Measurements from ENCODE around the gene WRAP73.
"Not testable (repeated sequence)": the region's sequence is repeated elsewhere in the genome, so short reads cannot be mapped to it uniquely, and the experiment has no call there.

The WRAP73 gene

GRCh38 chr1:3590139-3590763 is 59.7 kb downstream of the WRAP73 start:
- TF ChIP-seq CTCF (IDR thresholded peaks at IDR 0.05; ENCODE audit: low read depth, low read length, missing control alignments) = no peak
- H3K4me3 ChIP-seq (ENCODE audit: low read depth, low read length) = no peak overlapping the region
- in situ Hi-C loops (cut with HindIII; ENCODE audit: low sequenced_read_pairs) = no loop called here
- DNase-seq (ENCODE audit: low read depth) = no peak

- in situ Hi-C loops (cut with HindIII; ENCODE audit: low sequenced_read_pairs) = no loop called here
- DNase-seq (ENCODE audit: low read depth) = no peak
- TF ChIP-seq CTCF (IDR thresholded peaks at IDR 0.05; ENCODE audit: low read depth, low read length, missing control alignments) = no peak
- no peak overlapping the region for H3K4me3 ChIP-seq (ENCODE audit: low read depth, low read length)
Measured at GRCh38 chr1:3588395-3588794, 61.5 kb downstream of the WRAP73 start.

DNA sequence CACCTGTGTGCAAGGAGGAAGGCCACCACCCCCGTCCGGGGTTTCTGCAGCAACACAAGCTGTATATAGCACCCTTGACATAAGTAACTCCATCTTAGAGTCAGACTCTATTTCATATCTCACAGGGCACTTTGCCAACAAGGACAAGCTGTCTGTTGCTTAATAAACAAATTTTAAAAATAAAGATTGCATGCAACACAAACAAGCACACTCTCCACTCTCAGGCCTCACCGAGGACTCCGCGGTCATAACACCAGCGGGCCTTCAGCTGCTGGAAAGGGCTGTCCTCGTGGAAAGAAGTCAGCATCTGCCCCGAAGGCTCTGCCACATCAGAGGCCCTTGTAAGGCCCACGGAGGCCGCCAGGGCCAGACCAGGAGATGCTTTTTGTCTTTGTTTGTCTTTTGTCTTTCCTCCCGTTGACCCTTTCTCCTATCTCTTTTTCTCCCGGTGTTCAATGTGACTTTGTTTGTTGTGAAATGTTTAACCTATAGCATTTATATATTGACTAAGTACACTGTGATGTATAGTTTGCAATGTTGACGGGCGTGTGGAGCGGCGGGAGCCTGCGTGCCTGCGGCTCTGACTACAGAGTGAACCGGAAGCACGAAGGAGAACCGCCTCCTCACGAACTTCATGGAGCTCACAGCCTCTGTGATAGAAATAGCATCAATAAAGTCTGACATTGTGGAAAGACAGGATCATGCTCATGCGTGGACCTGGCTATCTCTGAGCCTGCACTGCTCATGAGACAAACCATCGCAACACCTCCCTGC is 62.7 kb downstream of the WRAP73 start:
- no peak overlapping the region for H3K4me3 ChIP-seq (ENCODE audit: low read depth, low read length)
- DNase-seq (ENCODE audit: low read depth) = no peak
- no peak for TF ChIP-seq CTCF (IDR thresholded peaks at IDR 0.05; ENCODE audit: low read depth, low read length, missing control alignments)
- in situ Hi-C loops (cut with HindIII; ENCODE audit: low sequenced_read_pairs) = no loop called here

DNA sequence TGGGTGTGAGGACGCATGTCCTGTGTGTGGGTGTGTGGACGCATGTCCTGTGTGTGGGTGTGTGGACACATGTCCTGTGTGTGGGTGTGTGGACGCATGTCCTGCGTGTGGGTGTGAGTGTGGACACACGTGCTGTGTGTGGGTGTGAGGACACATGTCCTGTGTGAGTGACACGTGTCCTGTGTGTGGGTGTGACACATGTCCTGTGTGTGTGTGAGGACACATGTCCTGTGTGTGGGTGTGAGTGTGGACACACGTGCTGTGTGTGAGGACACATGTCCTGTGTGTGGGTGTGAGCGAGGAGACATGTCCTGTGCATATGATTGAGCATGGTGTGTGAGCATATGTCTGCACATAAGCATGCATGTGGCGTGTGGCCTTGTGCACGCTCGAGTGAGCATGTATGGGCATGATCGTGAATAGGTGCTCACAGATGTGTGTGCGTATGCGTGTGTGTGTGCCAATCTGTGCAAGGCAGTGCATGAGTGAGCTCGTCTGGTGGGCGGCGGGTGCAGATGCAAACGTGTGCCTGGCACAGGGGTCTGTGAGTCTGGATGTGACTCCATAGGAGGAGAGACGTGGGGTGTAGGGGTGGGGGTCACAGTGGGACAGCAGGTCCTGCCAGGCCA is 63.8 kb downstream of the WRAP73 start:
- no peak overlapping the region for H3K4me3 ChIP-seq (ENCODE audit: low read depth, low read length)
- DNase-seq (ENCODE audit: low read depth) = no peak
- in situ Hi-C loops (cut with HindIII; ENCODE audit: low sequenced_read_pairs) = no loop called here
- no peak for TF ChIP-seq CTCF (IDR thresholded peaks at IDR 0.05; ENCODE audit: low read depth, low read length, missing control alignments)

- in situ Hi-C loops (cut with HindIII; ENCODE audit: low sequenced_read_pairs); DNase-seq (ENCODE audit: low read depth); H3K4me3 ChIP-seq (ENCODE audit: low read depth, low read length): not testable (repeated sequence)
Measured at GRCh38 chr1:3585353-3585868, 64.5 kb downstream of the WRAP73 start.

- H3K4me3 ChIP-seq (ENCODE audit: low read depth, low read length) = no peak overlapping the region
- in situ Hi-C loops (cut with HindIII; ENCODE audit: low sequenced_read_pairs) = loop anchor here (5.0 kb wide), 1 partner anchor 48 kb away; no protein-coding TSS in a partner anchor
- no peak for DNase-seq (ENCODE audit: low read depth)
- TF ChIP-seq CTCF (IDR thresholded peaks at IDR 0.05; ENCODE audit: low read depth, low read length, missing control alignments) = no peak
Measured at GRCh38 chr1:3584915-3585314, 65.0 kb downstream of the WRAP73 start.

GRCh38 chr1:3583751-3584150 is 66.2 kb downstream of the WRAP73 start:
- H3K4me3 ChIP-seq (ENCODE audit: low read depth, low read length); DNase-seq (ENCODE audit: low read depth): not testable (repeated sequence)
- in situ Hi-C loops (cut with HindIII; ENCODE audit: low sequenced_read_pairs) = loop anchor here (5.0 kb wide), 1 partner anchor 46 kb away; no protein-coding TSS in a partner anchor
